CD4-positive, alpha-beta T cell treated with Interleukin-17A for 1 hour (primary cell): ENCODE results near the gene CIAO3.

Experiments
- DNase-seq: peaks from one replicate; pipeline ENCODE4 v3.0.0-alpha.2; 2020

The CIAO3 gene

GRCh38 chr16:734208-734980 is 6.4 kb downstream of the CIAO3 start:
- no peak for DNase-seq

DNA sequence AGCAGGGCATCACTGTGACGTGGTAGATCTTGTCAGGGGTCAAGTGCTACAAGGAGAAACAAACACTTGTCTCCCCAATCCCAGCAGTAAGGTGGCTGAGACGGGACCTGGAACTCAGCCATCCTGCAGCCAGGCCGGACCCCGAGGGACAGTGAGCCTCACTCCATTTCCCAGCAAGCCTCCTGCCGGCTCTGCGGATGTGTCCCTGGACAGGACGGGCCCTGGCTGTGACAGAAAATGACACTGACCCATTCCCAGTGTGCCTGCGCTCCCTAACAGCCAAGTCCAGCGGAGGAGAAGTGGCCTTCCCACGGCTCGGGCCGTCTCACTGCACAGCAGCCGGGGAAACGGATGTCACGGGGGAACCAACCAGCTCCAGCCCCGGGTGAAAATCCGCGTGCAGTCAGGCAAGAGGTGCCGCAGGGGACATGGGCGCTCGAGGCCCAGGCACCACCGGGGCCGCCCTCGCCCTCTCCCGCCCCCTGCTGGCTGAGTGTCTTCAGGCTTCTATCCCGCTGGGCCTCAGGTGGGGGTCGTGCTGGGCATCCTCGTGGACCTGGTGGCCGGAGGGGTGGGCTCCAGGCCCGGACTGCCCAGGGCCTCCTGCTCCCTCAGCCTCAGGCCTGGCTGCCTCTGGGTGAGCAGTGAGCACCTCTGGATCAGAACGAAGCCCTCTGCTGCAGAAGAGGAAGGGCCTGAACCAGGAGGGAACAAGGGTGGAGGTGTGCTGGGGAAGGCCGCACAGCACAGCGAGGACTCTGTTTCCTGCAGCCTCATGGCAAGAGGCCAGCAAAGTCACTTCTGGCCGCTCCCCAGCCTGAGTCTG is 7.2 kb downstream of the CIAO3 start:
- no peak for DNase-seq

- no peak for DNase-seq
Measured at GRCh38 chr16:732936-733335, 7.9 kb downstream of the CIAO3 start.

- no peak for DNase-seq
Measured at GRCh38 chr16:732332-732731, 8.5 kb downstream of the CIAO3 start.

DNA sequence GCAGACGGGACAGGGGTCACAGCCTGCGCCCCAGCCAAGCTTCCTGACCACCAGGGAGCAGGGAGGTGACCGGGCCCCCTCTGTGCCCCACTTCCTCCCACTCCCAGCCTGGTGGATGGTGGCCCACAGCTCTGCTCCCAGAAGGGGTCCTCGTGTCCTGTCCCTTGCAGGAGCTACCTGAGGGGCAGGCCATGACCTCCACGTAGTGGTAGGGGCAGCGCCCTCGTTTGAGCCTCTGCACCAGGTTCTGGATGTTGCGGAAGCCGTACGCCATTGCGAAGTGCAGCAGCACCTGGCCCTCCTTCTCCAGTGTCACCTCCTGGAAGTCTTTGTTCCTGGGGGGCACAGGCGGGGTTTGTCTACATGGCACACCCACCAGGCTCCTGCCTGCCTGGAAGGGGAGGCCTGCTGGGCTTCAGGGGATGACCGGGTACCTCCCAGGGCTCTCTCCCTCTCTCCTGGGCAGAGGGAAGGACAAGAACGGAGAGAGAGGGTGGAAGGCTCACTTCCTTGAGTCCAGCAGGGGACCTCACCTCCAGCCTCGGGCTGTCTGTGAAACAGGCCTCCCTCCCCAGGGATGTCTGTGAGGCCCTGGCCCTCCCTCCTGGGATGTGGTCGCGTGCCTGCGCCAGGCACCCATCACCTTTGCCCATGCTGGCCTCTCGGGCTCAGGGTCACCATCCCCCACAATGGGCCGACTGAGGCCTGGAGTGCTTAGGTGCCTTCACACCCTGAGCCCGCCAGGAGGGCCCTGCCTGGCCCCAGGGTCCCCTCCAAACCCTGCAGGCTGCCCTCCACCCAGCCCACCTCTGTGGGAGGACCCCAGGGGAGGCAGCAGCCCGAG is 9.9 kb downstream of the CIAO3 start:
- no peak for DNase-seq

GRCh38 chr16:729768-730665 is 10.8 kb downstream of the CIAO3 start:
- no peak for DNase-seq

DNA sequence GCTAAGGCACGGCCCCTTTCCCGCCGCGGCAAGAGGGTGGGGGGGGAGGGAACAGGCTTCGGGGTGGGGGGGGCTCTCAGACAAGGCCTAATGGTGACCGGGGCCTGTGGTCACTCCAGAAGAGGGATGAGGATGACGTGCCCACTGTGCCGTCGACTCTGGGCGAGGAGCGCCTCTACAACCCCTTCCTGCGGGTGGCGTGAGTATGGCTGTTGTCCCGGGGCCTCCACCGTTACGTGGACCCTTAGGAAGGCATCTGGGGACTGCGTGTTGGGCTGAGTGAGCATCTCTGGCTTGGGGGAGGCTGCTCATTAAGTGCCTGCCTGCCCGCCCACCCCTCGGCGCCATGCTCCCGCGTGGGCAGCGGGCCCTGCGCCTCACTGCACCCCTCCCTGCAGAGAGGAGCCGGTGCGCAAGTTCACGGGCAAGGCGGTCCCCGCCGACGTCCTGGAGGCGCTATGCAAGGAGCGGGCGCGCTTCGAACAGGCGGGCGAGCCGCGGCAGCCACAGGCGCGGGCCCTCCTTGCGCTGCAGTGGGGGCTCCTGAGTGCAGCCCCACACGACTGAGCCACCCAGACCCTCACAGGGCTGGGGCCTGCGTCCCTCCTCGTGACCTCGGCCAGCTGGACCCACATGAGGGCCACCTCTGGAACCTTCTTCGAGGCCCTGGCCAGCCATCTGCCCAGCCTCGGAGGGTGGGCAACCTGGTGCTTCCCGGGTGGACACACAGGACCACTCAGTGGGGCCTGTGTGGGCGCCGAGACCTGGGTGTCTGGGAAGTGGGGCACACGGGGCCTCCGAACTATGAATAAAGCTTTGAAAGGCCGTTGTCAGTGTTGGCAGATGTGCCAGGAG is 11.7 kb downstream of the CIAO3 start:
- DNase-seq, result no peak

GRCh38 chr16:728131-728889 is 12.5 kb downstream of the CIAO3 start:
- peak; percentile 77 for DNase-seq

- DNase-seq, result peak; percentile 39
Measured at GRCh38 chr16:727291-727977, 13.4 kb downstream of the CIAO3 start.

DNA sequence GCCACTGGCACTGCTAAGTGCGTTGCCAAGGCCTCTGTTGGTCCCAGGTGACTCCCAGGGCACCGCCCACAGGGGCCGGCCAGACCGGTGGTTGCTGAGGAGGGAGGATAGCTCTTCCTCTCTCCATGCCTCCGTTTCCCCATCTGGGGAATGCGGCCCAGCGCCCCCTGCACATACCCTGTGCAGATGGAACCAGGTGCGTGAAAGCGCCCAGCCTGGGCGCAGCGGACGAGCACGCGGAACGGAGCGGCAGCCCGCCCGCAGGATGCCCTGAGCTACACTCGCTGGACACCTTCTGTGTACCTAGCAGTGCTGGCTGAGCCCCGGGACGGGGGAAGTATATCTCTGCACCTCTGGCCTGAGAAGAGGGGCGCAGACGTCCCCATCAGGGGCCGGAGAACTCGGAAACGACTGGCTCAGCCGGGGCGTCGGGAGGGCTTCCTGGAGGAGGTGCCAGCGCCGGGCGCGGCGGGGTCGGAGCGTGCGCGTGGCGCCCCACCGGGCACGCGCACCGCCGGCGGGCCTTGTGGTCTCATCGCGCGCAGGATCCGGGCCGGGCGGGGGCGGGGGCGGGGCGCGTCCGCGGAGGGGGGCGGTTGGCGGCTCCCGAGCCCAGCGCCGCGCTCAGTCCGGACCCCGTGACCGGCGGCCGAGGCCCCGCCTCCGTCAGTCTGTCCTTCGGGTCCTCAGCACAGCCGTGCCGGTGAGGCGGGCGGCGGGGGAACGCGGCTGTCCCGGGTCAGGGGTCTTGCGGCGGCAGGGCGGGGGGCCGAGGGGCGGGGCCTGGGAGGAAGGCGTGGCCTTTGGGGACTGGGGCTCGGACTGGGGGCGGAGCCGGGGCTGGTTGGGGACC is 14.1 kb downstream of the CIAO3 start, which contains the start of the genes CCDC78 and HAGHL:
TSS of gene CCDC78 (minus strand) at position 6 of the 853 bp plus-strand sequence. CDS start 76 bp downstream, outside the sequence.
TSS of gene HAGHL (plus strand) at position 669 of the 853 bp plus-strand sequence. CDS start 404 bp downstream, outside the sequence.
- peak; percentile 75 for DNase-seq

DNA sequence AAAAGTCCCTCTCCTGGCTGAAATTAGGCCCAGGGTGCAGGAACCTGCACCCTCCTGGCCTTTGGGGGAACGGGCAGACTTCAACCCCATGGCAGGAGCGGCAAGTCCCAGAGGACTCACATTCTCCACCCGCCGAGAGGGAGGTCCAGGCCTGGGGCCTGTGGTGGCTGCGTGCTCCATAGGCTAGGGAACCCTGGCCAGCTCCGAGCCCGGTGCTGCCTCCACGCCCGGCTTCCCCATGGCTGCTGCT is 14.7 kb downstream of the CIAO3 start:
- DNase-seq, result no peak

DNA sequence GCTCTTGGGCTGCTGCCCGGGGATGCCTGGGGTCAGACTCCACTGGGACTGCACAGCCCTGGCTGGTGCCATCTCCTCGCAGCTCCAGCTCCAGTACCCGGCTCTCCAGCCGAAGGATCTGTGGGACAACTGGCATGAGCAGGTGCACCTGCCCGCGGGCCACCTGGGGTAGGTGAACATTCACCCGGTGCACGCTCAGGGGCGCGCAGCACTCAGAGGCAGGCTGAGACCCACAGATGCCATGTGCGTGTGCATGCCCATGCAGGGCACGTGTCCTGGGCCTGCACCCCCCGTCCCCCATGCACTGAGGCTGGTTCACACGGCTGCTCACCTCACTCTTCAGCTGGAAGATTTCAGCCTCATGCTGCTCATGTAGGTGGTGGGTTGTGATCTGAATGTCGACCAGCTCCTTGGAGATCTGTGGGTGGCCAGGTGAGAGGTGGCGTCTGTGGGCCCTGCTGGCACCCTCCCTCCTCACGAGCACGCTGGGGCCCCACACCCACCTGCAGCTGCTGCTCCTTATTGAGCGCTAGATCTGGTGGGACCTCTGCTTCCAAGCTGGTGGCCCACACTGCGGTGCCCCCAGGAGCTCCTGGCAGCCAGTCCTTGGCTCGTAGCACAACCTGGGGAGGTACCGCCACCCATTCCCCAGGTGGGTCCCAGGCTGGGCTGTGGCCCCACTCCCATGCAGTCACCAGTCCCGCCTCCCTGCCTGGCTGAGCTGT is 15.2 kb downstream of the CIAO3 start:
- DNase-seq, result no peak

- DNase-seq, result no peak
Measured at GRCh38 chr16:725041-725376, 15.8 kb downstream of the CIAO3 start.

DNA sequence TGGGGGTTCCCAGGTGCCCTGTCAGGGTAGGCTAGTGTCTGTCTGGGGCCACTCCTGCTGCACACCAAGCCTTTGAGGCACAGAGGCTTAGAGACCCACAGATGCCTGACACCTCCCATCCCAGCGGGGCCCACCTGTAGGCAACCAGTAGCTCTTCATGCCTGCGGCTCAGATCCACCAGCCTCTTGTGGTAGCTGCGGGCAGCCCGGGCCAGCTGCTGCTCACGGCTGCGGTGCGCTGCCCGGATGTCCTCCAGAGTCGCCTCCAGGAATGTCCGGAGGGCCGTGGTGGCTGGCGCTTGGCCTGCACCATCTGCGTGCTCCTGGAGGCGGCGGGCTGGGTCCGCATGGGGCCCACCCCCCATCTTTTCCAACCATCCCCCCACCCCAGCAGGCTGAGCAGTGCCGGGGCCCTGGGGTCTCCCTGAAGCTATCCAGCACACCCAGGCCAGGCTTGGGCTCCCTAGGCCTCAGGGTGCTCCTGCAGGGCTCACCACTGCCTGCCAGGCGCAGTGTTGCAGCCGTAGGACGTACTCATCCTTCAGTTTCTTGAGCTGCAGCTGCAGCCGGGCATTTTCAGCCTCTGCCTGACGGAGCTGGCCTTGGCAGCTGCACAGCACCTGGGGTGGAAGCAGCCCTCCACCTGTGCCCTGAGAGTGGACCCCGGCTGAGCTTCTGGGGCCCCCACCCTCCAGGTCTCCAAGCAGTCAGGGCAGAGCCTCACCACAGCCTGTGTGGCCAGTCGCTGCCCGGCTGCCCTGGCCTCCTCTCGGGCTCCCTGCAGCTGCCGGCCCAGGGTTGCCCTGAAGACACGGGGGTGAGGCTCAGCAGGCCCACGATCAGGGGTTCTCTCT is 16.4 kb downstream of the CIAO3 start:
- DNase-seq, result no peak

DNA sequence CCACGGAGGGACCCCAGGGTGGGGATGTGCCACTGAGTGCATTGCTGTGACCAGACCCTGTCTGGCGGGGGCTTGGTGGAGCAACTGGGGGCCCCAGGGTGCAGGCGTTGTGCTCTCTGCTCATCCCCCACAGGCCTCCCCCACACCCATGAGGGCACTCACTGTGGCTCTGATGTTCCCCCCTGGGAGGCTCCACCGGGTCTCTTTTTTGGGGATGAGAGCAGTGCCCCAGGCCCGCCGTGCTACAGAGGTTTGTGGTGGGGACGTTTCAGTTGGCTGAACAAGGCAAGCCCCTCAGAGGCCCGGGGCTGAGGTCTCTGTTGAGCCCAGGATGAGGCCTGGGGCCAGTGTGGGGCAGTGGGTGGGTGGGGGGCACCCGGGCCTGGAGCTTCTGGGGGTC is 17.1 kb downstream of the CIAO3 start:
- no peak for DNase-seq

DNA sequence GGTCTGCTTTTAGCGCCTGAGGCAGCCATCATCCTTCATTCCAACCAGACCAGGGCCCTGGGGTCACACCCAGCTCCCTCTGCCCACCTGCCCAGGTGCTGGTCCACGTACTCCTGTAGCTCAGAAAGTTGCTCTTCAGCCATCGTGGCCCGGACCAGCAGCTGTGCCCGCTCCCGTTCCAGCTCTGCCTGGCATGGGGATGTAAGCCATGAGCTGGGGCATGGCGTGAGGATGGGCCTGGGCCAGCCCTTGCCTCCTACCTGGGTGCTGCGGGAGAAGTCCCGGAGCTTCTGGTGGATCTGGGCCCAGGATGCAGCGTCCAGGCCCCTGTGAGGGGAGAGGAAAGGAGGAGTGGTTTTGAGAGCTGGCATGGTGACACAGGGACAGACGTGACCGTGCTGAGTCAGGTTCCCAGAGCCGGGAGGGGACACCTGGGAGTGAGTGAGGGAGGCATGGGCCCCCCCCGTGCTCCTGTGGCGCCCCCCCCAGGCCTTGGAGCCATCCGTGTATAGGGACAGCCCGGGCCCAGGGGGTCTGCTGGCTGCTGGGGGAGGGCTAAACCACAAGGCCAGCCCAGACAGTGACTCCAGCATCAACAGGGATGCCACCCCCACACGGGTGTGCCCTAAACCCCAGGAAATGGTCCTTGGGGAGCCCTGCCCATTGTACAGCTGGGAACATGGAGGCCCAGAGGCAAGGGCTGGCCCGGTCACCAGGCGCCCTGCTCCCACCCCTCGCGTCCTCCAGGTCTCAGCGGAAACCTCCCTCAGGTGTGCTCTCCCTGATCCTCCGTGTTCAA is 17.8 kb downstream of the CIAO3 start:
- no peak for DNase-seq
